ENCODE data around the gene HELZ.
A peak's percentile ranks its signal among the peaks of the same experiment; 100 is the strongest.

Gene HELZ

GRCh38 chr17:67229109-67229955 is 15.7 kb downstream of the HELZ start:
- no peak for FAIRE-seq
- no peak for DNase-seq (ENCODE audit: low spot score)

GRCh38 chr17:67227488-67227887 is 17.5 kb downstream of the HELZ start:
- FAIRE-seq (no peak), DNase-seq (ENCODE audit: low spot score) (no peak)

GRCh38 chr17:67225316-67225715 is 19.7 kb downstream of the HELZ start:
- FAIRE-seq (no peak), DNase-seq (ENCODE audit: low spot score) (no peak)

- DNase-seq (ENCODE audit: low spot score) (no peak), FAIRE-seq (no peak)
These were observed 20.3 kb downstream of the HELZ start for GRCh38 chr17:67224736-67225135.

GRCh38 chr17:67223924-67224323 is 21.1 kb downstream of the HELZ start:
- FAIRE-seq (no peak), DNase-seq (ENCODE audit: low spot score) (no peak)

GRCh38 chr17:67221062-67221998 is 23.7 kb downstream of the HELZ start:
- FAIRE-seq (no peak), DNase-seq (ENCODE audit: low spot score) (no peak)

GRCh38 chr17:67218385-67218950 is 26.5 kb downstream of the HELZ start:
- DNase-seq (ENCODE audit: low spot score): no peak
- no peak for FAIRE-seq

GRCh38 chr17:67217446-67217845 is 27.6 kb downstream of the HELZ start:
- DNase-seq (ENCODE audit: low spot score): no peak

GRCh38 chr17:67216578-67217320 is 28.2 kb downstream of the HELZ start:
- DNase-seq (ENCODE audit: low spot score) (no peak), FAIRE-seq (no peak)

More at GRCh38 chr17:67217446-67217845, 27.6 kb downstream of the HELZ start:
- FAIRE-seq: no peak

- FAIRE-seq (no peak), DNase-seq (ENCODE audit: low spot score) (no peak)
These were observed 29.0 kb downstream of the HELZ start for GRCh38 chr17:67215991-67216421.

GRCh38 chr17:67212714-67213417 is 32.1 kb downstream of the HELZ start:
- no peak for DNase-seq (ENCODE audit: low spot score)
- FAIRE-seq: peak; percentile 53

GRCh38 chr17:67212231-67212630 is 32.8 kb downstream of the HELZ start:
- FAIRE-seq (no peak), DNase-seq (ENCODE audit: low spot score) (no peak)

- no peak for DNase-seq (ENCODE audit: low spot score)
- no peak for FAIRE-seq
These were observed 33.3 kb downstream of the HELZ start for GRCh38 chr17:67211742-67212141.

- FAIRE-seq: no peak
- DNase-seq (ENCODE audit: low spot score): no peak
These were observed 34.1 kb downstream of the HELZ start for GRCh38 chr17:67210915-67211314.

GRCh38 chr17:67208232-67208631 is 36.8 kb downstream of the HELZ start:
- FAIRE-seq: no peak

GRCh38 chr17:67203818-67204217 is 41.2 kb downstream of the HELZ start:
- FAIRE-seq (no peak), DNase-seq (ENCODE audit: low spot score) (no peak)

More at GRCh38 chr17:67208232-67208631, 36.8 kb downstream of the HELZ start:
- DNase-seq (ENCODE audit: low spot score): no peak

- DNase-seq (ENCODE audit: low spot score) (no peak), FAIRE-seq (peak; percentile 12)
These were observed 42.5 kb downstream of the HELZ start for GRCh38 chr17:67202503-67202902.

- no peak for DNase-seq (ENCODE audit: low spot score)
- FAIRE-seq: no peak
These were observed 44.2 kb downstream of the HELZ start for GRCh38 chr17:67200727-67201301.

GRCh38 chr17:67198131-67198530 is 46.9 kb downstream of the HELZ start:
- DNase-seq (ENCODE audit: low spot score): no peak
- FAIRE-seq: no peak

GRCh38 chr17:67197023-67197422 is 48.0 kb downstream of the HELZ start:
- FAIRE-seq (peak; percentile 31), DNase-seq (ENCODE audit: low spot score) (peak; percentile 49)
